Activated T-helper 17 cell treated with anti-CD3 and anti-CD28 coated beads, Interleukin-2, amount 50 U/mL, for 72 hours (primary cell): ENCODE results near the gene RMI2. TPM values are rescaled to one million over a fixed set of nuclear protein-coding genes. Genes with fewer than 3 reads are reported as not detected.

Source experiments
- ATAC-seq: fragments of 150-1000 bp; cut with Tn5 transposase; replicated peaks from 2 replicates; pipeline ENCODE4 v1.10.0; 2021; ENCODE audit warnings: mild to moderate bottlenecking, moderate library complexity
- H3K27ac Mint-ChIP-seq: one replicate; pipeline ENCODE4 v1.8.0; 2022; ENCODE audit warnings: mixed read lengths
- H3K27me3 Mint-ChIP-seq: one replicate; pipeline ENCODE4 v1.8.0; 2022; ENCODE audit warnings: mixed read lengths
- H3K36me3 Mint-ChIP-seq: one replicate; pipeline ENCODE4 v1.8.0; 2022; ENCODE audit warnings: low read depth, mild to moderate bottlenecking, mixed read lengths
- H3K4me1 Mint-ChIP-seq: one replicate; pipeline ENCODE4 v1.8.0; 2022; ENCODE audit warnings: mixed read lengths
- H3K4me3 Mint-ChIP-seq: one replicate; pipeline ENCODE4 v1.8.0; 2022; ENCODE audit warnings: mild to moderate bottlenecking, mixed read lengths
- H3K9me3 Mint-ChIP-seq: one replicate; pipeline ENCODE4 v1.8.0; 2022; ENCODE audit warnings: mixed read lengths
- total RNA-seq, 2 donors: library from RNA; stranded (reverse); gene quantifications; one replicate each; pipeline ENCODE4 v1.2.3, GENCODE V29; 2022

Gene RMI2
- total RNA-seq, 2 donors from 2014 or later: 31.6 to 34.3 TPM

DNA sequence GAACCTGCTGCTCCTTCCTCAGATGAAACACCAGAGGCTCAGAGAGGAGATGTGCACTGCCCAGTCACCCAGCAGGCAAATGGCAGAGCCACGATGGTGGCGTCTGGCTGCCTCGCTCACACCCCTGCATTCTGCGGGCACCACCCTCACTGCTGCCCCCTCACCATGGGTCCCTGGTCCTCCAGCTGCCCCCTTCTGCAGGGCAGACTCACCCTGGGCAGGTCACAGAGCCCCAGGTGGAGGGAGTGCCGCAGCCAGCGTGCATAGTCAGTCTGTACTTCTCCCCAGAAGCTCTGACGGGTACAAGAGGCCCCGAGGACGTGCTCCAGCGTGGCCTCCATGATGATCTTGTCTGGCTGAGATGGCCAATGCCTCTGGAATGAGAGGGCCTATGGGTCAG is 52.9 kb downstream of the RMI2 start:
- Mint-ChIP-seq H3K36me3 (no peaks in the 10 kb centered on the region), H3K27me3 (no peaks in the 10 kb centered on the region), H3K27ac (no peak overlapping the region), H3K4me1 (no peaks in the 10 kb centered on the region), H3K4me3 (no peak overlapping the region), H3K9me3 (no peaks in the 10 kb centered on the region)
- no peak for ATAC-seq

DNA sequence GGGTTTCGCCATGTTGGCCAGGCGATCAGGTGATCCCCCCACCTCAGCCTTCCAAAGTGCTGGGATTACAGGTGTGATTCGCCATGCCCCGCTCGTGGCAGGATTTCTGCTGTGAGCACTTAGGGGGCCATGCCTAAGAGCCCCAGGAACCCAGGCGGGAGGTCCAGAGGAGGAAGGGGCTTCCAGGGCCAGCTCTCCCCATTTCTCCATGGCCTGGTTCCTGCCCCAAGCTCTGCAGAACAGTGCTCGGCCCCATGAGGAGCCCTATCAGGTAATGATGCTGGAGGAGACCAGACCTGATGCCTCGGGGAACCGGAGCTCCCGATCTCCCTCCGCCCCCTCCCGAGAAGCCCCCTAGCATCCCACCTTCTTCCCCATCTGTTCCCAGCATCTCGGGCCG is 53.6 kb downstream of the RMI2 start:
- ATAC-seq: no peak
- Mint-ChIP-seq H3K9me3 (no peaks in the 10 kb centered on the region), H3K27ac (no peak overlapping the region), H3K36me3 (no peaks in the 10 kb centered on the region), H3K4me3 (no peak overlapping the region), H3K27me3 (no peaks in the 10 kb centered on the region), H3K4me1 (no peaks in the 10 kb centered on the region)

DNA sequence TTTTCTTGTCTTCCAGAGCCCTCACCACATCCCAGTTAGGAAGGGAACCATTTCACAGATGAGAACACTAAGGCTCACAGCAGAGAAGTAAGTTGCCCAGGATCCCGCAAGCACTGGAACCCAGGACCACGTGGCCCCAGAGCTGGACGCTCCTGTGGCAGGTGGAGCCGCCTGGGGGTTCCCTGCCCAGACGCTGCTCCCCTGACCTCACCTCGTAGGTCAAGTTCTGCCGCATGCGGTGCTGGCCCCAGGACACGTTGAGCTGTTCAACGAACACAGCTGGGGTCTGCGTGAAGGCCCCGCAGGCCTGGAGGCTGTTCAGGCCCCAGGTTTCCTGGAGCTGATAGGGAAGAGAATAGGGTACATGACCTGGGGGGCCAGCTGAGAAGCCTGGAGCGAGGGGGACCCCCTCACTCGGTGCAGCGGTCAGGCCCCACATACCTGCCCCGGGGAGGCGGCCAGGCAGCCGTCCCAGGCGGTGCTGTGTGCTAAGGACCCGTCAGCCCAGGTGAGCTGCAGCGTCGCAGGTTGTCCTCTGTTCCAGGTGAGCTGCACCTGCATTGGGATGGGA is 54.1 kb downstream of the RMI2 start:
- no peak for ATAC-seq
- Mint-ChIP-seq H3K27ac (no peak overlapping the region), H3K4me3 (no peak overlapping the region), H3K27me3 (no peaks in the 10 kb centered on the region), H3K36me3 (no peaks in the 10 kb centered on the region), H3K9me3 (no peaks in the 10 kb centered on the region), H3K4me1 (no peaks in the 10 kb centered on the region)

DNA sequence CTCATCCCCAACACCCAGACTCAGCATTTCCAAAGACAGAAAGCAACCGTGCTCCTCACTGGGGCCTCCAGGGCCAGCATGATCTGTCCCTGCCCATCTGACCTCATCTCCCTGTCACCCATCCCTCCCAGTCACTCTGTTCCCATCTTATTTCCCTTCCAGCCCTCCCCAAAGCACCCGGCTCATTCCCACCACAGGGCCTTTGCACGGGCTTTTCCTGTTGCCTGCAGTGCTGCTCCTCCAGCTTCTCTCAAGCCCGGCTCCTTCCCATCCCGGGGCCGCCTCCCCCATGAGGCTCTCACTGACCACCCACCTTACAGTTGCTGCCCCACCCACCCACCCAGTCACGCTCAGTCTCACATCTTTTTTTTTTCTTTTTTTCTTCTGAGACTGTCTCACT is 54.8 kb downstream of the RMI2 start:
- ATAC-seq: no peak
- no peaks in the 10 kb centered on the region for H3K4me1 Mint-ChIP-seq
- no peaks in the 10 kb centered on the region for H3K27me3 Mint-ChIP-seq
- no peaks in the 10 kb centered on the region for H3K9me3 Mint-ChIP-seq
- no peaks in the 10 kb centered on the region for H3K36me3 Mint-ChIP-seq
- H3K27ac Mint-ChIP-seq: no peak overlapping the region
- H3K4me3 Mint-ChIP-seq: no peak overlapping the region

Other genes with a start within 250 kb of the RMI2 start
- 100 to 1,000 TPM in 1 of 2 donors, 10 to 100 TPM in 1; 89.7 to 124 TPM for gene SOCS1, start 89.3 kb upstream of the RMI2 start, total RNA-seq
- not detected for gene TNP2, start 76.1 kb upstream of the RMI2 start, total RNA-seq
- not detected for gene PRM3, start 71.8 kb upstream of the RMI2 start, total RNA-seq
- gene PRM2, start 69.0 kb upstream of the RMI2 start, total RNA-seq: not detected
- gene PRM1, start 64.1 kb upstream of the RMI2 start, total RNA-seq: not detected
- 10 to 100 TPM; 66.0 to 82.9 TPM for gene LITAF, start 241.5 kb downstream of the RMI2 start, total RNA-seq